Liver (tissue), 9 donors: ENCODE results near the gene RANBP3. TPM values are rescaled to one million over a fixed set of nuclear protein-coding genes. Genes with fewer than 3 reads are reported as not detected.

Experiments used
- DNase-seq: peaks from one replicate; pipeline ENCODE4 v3.0.0-alpha.2; 2017; ENCODE audit warnings: low spot score
- H3K27ac ChIP-seq, 2 donors: one replicate each; pipeline ENCODE4 v1.7.0; 2013; ENCODE audit warnings: inconsistent platforms in 2 of 2, low read length in 2 of 2, control low read depth in 1 of 2, low read depth in 1 of 2, mild to moderate bottlenecking in 1 of 2
- H3K27me3 ChIP-seq, 4 donors: one replicate each; pipeline versions ENCODE4 v1.6.1 to v1.7.0; 2013; ENCODE audit warnings: low read length in 3 of 4, inconsistent platforms in 1 of 4, mild to moderate bottlenecking in 1 of 4, moderate library complexity in 1 of 4; ENCODE audit not compliant: control insufficient read depth in 4 of 4, insufficient read depth in 4 of 4
- H3K36me3 ChIP-seq, 4 donors: one replicate each; pipeline versions ENCODE4 v1.6.1 to v1.7.0; 2013; ENCODE audit warnings: low read length in 3 of 4, mild to moderate bottlenecking in 3 of 4, low read depth in 1 of 4, moderate library complexity in 1 of 4; ENCODE audit not compliant: control insufficient read depth in 4 of 4, insufficient read depth in 3 of 4
- H3K4me1 ChIP-seq, 4 donors: one replicate each; pipeline versions ENCODE4 v1.6.1 to v1.7.0; 2013; ENCODE audit warnings: low read length in 3 of 4, mild to moderate bottlenecking in 3 of 4, moderate library complexity in 1 of 4; ENCODE audit not compliant: control insufficient read depth in 4 of 4, insufficient read depth in 4 of 4
- H3K4me3 ChIP-seq, 3 donors: one replicate each; pipeline versions ENCODE4 v1.6.1 to v1.7.0; 2013; ENCODE audit warnings: low read length in 3 of 3, control low read depth in 1 of 3, low read depth in 1 of 3, mild to moderate bottlenecking in 1 of 3
- H3K9ac ChIP-seq, 2 donors: one replicate each; pipeline ENCODE4 v1.7.0; 2013; ENCODE audit warnings: low read length in 2 of 2, mild to moderate bottlenecking in 2 of 2, moderate library complexity in 2 of 2, control low read depth in 1 of 2, low read depth in 1 of 2
- H3K9me3 ChIP-seq, 4 donors: one replicate each; pipeline versions ENCODE4 v1.6.1 to v1.7.0; 2013; ENCODE audit warnings: low read length in 3 of 4; ENCODE audit not compliant: control insufficient read depth in 4 of 4
- ATF3 ChIP-seq: IDR thresholded peaks from 2 replicates; pipeline ENCODE4 v1.6.1; 2016; ENCODE audit warnings: antibody characterized with exemption
- EGR1 ChIP-seq, 2 donors: IDR thresholded peaks; 2 replicates each; pipeline ENCODE4 v1.6.1; 2016 to 2018; ENCODE audit warnings: antibody characterized with exemption in 2 of 2, low read depth in 2 of 2
- FOXA1 ChIP-seq: IDR thresholded peaks from 2 replicates; pipeline ENCODE4 v1.6.1; 2016; ENCODE audit warnings: antibody characterized with exemption
- FOXA2 ChIP-seq: IDR thresholded peaks from 2 replicates; pipeline ENCODE4 v1.6.1; 2016; ENCODE audit warnings: antibody characterized with exemption
- GABPA ChIP-seq, 2 donors: IDR thresholded peaks in 1 of 2; conservative IDR thresholded peaks in 1 of 2; 2 replicates each; pipeline ENCODE4 v1.6.1; 2016; ENCODE audit warnings: antibody characterized with exemption in 2 of 2, mild to moderate bottlenecking in 1 of 2, moderate library complexity in 1 of 2
- HNF4A ChIP-seq, 2 donors: conservative IDR thresholded peaks; 2 replicates each; pipeline ENCODE4 v1.6.1; 2016; ENCODE audit warnings: antibody characterized with exemption in 2 of 2, mild to moderate bottlenecking in 2 of 2
- HNF4G ChIP-seq: IDR thresholded peaks from 2 replicates; pipeline ENCODE4 v1.6.1; 2016; ENCODE audit warnings: antibody characterized with exemption
- JUND ChIP-seq, 2 donors: IDR thresholded peaks; 2 replicates each; pipeline ENCODE4 v1.6.1; 2016; ENCODE audit warnings: antibody characterized with exemption in 2 of 2
- MAX ChIP-seq: IDR thresholded peaks from 2 replicates; pipeline ENCODE4 v1.6.1; 2016; ENCODE audit warnings: antibody characterized with exemption
- RAD21 ChIP-seq, 2 donors: IDR thresholded peaks; 2 replicates each; pipeline ENCODE4 v1.6.1; 2016; ENCODE audit warnings: antibody characterized with exemption in 2 of 2, mild to moderate bottlenecking in 2 of 2
- REST ChIP-seq: IDR thresholded peaks from 2 replicates; pipeline ENCODE4 v1.6.1; 2016; ENCODE audit warnings: antibody characterized with exemption, mild to moderate bottlenecking
- RXRA ChIP-seq, 2 donors: IDR thresholded peaks; 2 replicates each; pipeline ENCODE4 v1.6.1; 2017 to 2018; ENCODE audit warnings: antibody characterized with exemption in 2 of 2, mild to moderate bottlenecking in 1 of 2
- SP1 ChIP-seq: IDR thresholded peaks from 2 replicates; pipeline ENCODE4 v1.6.1; 2018; ENCODE audit warnings: antibody characterized with exemption, mild to moderate bottlenecking
- TAF1 ChIP-seq: conservative IDR thresholded peaks from 2 replicates; pipeline ENCODE4 v1.6.1; 2016; ENCODE audit warnings: antibody characterized with exemption, mild to moderate bottlenecking
- YY1 ChIP-seq: IDR thresholded peaks from 2 replicates; pipeline ENCODE4 v1.6.1; 2016; ENCODE audit warnings: antibody characterized with exemption, mild to moderate bottlenecking
- WGBS: extraction: QIAGEN DNeasy Blood & Tissue Kit; methylation state at CpG from one replicate; pipeline ENCODE4 v1.1.7; 2013; 5-methylcytosine and 5-hydroxymethylcytosine counted together
- polyA plus RNA-seq, 2 donors: library from polyadenylated mRNA; stranded (reverse) in 1 of 2; unstranded in 1 of 2; fragments of 200-250 nt in 1 of 2; fragments of >200 nt in 1 of 2; fragmentation: Nextera tagmentation in 1 of 2; extraction: Ambion mirVana in 1 of 2; gene quantifications; one replicate each; pipeline versions ENCODE4 v1.2.1 to v1.2.3, GENCODE V29; 2013 to 2015
- total RNA-seq, 2 donors: library from RNA; depleted of rRNA; stranded (reverse); fragments of >200 nt; gene quantifications; one replicate each; pipeline ENCODE4 v1.2.3, GENCODE V29; 2014
- donor health status: healthy.
- donor health status: healthy.
- donor health status: healthy.
- donor health status: healthy.
- donor health status: healthy.

RANBP3 gene
- total and polyA plus RNA-seq, 4 donors = 10.0 to 23.3 (median 20.7) TPM

- no peak for DNase-seq
- peaks cover 8 to 44% (median 14%) of the 10 kb centered on the region in 4 donors for H3K36me3 ChIP-seq
- 89% methylated on average over 42 of the region's 42 CpGs for WGBS
Measured at GRCh38 chr19:5914946-5915781, 62.8 kb downstream of the RANBP3 start.

GRCh38 chr19:5914358-5914774 lies 63.6 kb downstream of the RANBP3 start:
- Histone ChIP-seq H3K9ac (no peak overlapping the region), H3K9me3 (no peaks in the 10 kb centered on the region), H3K4me1 (peaks cover 5 to 12% (median 7%) of the 10 kb centered on the region in 4 donors), H3K27me3 (no peaks in the 10 kb centered on the region), H3K4me3 (no peak overlapping the region), H3K27ac (no peak overlapping the region), H3K36me3 (peaks cover 13 to 43% (median 13%) of the 10 kb centered on the region in 4 donors)
- TF ChIP-seq YY1 (no peak), JUND (IDR thresholded peaks at IDR 0.05) (no peak), EGR1 (IDR thresholded peaks at IDR 0.05; ENCODE audit: low read depth in 2 of 2) (no peak), RXRA (IDR thresholded peaks at IDR 0.05) (no peak), GABPA (IDR thresholded peaks at IDR 0.05 in 1 of 2, conservative IDR thresholded peaks at IDR 0.05 in 1 of 2) (no peak), MAX (no peak), HNF4A (conservative IDR thresholded peaks at IDR 0.05) (no peak), TAF1 (no peak), REST (no peak), RAD21 (IDR thresholded peaks at IDR 0.05) (no peak)
- WGBS = 85% methylated on average over 22 of the region's 22 CpGs
- no peak for DNase-seq

More at GRCh38 chr19:5914946-5915781, 62.8 kb downstream of the RANBP3 start:
- Histone ChIP-seq H3K4me1 (peaks cover 5 to 12% (median 6%) of the 10 kb centered on the region in 4 donors), H3K27me3 (no peaks in the 10 kb centered on the region), H3K4me3 (no peak overlapping the region), H3K27ac (no peak overlapping the region), H3K9ac (no peak overlapping the region), H3K9me3 (no peaks in the 10 kb centered on the region)
- TF ChIP-seq HNF4G = no peak

- Histone ChIP-seq H3K9me3 (no peaks in the 10 kb centered on the region), H3K27ac (no peak within 1 kb of the TSS), H3K4me1 (peaks cover 6 to 17% (median 11%) of the 10 kb centered on the region in 4 donors), H3K27me3 (no peaks in the 10 kb centered on the region), H3K4me3 (no peak within 1 kb of the TSS), H3K9ac (no peak within 1 kb of the TSS), H3K36me3 (peaks cover 10 to 43% (median 12%) of the 10 kb centered on the region in 4 donors)
- no peak for DNase-seq
- WGBS = 57% methylated on average over 10 of the region's 10 CpGs
- TF ChIP-seq FOXA2 = no peak
- TF ChIP-seq RXRA (IDR thresholded peaks at IDR 0.05) = peak in 1 of 2 donors; percentile 5
- no peak for TF ChIP-seq GABPA (IDR thresholded peaks at IDR 0.05 in 1 of 2, conservative IDR thresholded peaks at IDR 0.05 in 1 of 2)
- TF ChIP-seq MAX = no peak
- no peak for TF ChIP-seq EGR1 (IDR thresholded peaks at IDR 0.05; ENCODE audit: low read depth in 2 of 2)
- TF ChIP-seq SP1 = peak; percentile 21
- TF ChIP-seq HNF4A (conservative IDR thresholded peaks at IDR 0.05) = peak; percentile 4 to 28
- no peak for TF ChIP-seq JUND (IDR thresholded peaks at IDR 0.05)
- TF ChIP-seq RAD21 (IDR thresholded peaks at IDR 0.05) = peak in 1 of 2 donors; percentile 26
- no peak for TF ChIP-seq REST
- TF ChIP-seq FOXA1 = no peak
- TF ChIP-seq TAF1 = no peak
- TF ChIP-seq ATF3 = no peak
Measured at GRCh38 chr19:5913739-5914357, 64.1 kb downstream of the RANBP3 start, which contains the start of gene CAPS. Gene CAPS (plus strand): TSS chr19:5914254. CDS start chr19:5914407, 153 bp downstream.
